ENCODE measurements around the gene GPC5.

GPC5 gene

GRCh38 chr13:91714855-91715254 lies 316.4 kb downstream of the GPC5 start:
- H3K27me3 ChIP-seq (ENCODE audit: control insufficient read depth, insufficient read depth, low read length), result no peaks in the 10 kb centered on the region
- H3K36me3 ChIP-seq (ENCODE audit: control insufficient read depth, insufficient read depth, low read length), result no peaks in the 10 kb centered on the region
- H3K9me3 ChIP-seq (ENCODE audit: control insufficient read depth, insufficient read depth, low read depth, low read length), result no peaks in the 10 kb centered on the region
- no peak overlapping the region for H3K4me3 ChIP-seq (ENCODE audit: low read depth, low read length)
- peaks cover 8% of the 10 kb centered on the region for H3K4me1 ChIP-seq (ENCODE audit: control insufficient read depth, insufficient read depth, low read length)
- no peak overlapping the region for H3K27ac ChIP-seq (ENCODE audit: low read depth, low read length)
- no peak overlapping the region for H3K9ac ChIP-seq (ENCODE audit: low read length)

- Histone ChIP-seq H3K27ac (ENCODE audit: low read depth, low read length) (no peak overlapping the region), H3K9me3 (ENCODE audit: control insufficient read depth, insufficient read depth, low read depth, low read length) (no peaks in the 10 kb centered on the region), H3K4me3 (ENCODE audit: low read depth, low read length) (no peak overlapping the region), H3K4me1 (ENCODE audit: control insufficient read depth, insufficient read depth, low read length) (peaks cover 8% of the 10 kb centered on the region), H3K27me3 (ENCODE audit: control insufficient read depth, insufficient read depth, low read length) (no peaks in the 10 kb centered on the region), H3K36me3 (ENCODE audit: control insufficient read depth, insufficient read depth, low read length) (no peaks in the 10 kb centered on the region), H3K9ac (ENCODE audit: low read length) (no peak overlapping the region)
Measured at GRCh38 chr13:91716436-91717065, 318.1 kb downstream of the GPC5 start.

- Histone ChIP-seq H3K27ac (ENCODE audit: low read depth, low read length) (no peak overlapping the region), H3K4me3 (ENCODE audit: low read depth, low read length) (no peak overlapping the region), H3K36me3 (ENCODE audit: control insufficient read depth, insufficient read depth, low read length) (no peaks in the 10 kb centered on the region), H3K9me3 (ENCODE audit: control insufficient read depth, insufficient read depth, low read depth, low read length) (no peaks in the 10 kb centered on the region), H3K27me3 (ENCODE audit: control insufficient read depth, insufficient read depth, low read length) (no peaks in the 10 kb centered on the region), H3K9ac (ENCODE audit: low read length) (no peak overlapping the region), H3K4me1 (ENCODE audit: control insufficient read depth, insufficient read depth, low read length) (peaks cover 8% of the 10 kb centered on the region)
Measured at GRCh38 chr13:91719033-91719432, 320.6 kb downstream of the GPC5 start.

GRCh38 chr13:91721413-91721812 lies 323.0 kb downstream of the GPC5 start:
- Histone ChIP-seq H3K27me3 (ENCODE audit: control insufficient read depth, insufficient read depth, low read length) (no peaks in the 10 kb centered on the region), H3K27ac (ENCODE audit: low read depth, low read length) (no peak overlapping the region), H3K9me3 (ENCODE audit: control insufficient read depth, insufficient read depth, low read depth, low read length) (no peaks in the 10 kb centered on the region), H3K36me3 (ENCODE audit: control insufficient read depth, insufficient read depth, low read length) (no peaks in the 10 kb centered on the region), H3K9ac (ENCODE audit: low read length) (no peak overlapping the region), H3K4me1 (ENCODE audit: control insufficient read depth, insufficient read depth, low read length) (peaks cover 8% of the 10 kb centered on the region), H3K4me3 (ENCODE audit: low read depth, low read length) (no peak overlapping the region)

GRCh38 chr13:91722267-91722884 lies 324.0 kb downstream of the GPC5 start:
- peaks cover 8% of the 10 kb centered on the region for H3K4me1 ChIP-seq (ENCODE audit: control insufficient read depth, insufficient read depth, low read length)
- no peak overlapping the region for H3K27ac ChIP-seq (ENCODE audit: low read depth, low read length)
- H3K4me3 ChIP-seq (ENCODE audit: low read depth, low read length), result no peak overlapping the region
- no peaks in the 10 kb centered on the region for H3K9me3 ChIP-seq (ENCODE audit: control insufficient read depth, insufficient read depth, low read depth, low read length)
- no peak overlapping the region for H3K9ac ChIP-seq (ENCODE audit: low read length)
- no peaks in the 10 kb centered on the region for H3K27me3 ChIP-seq (ENCODE audit: control insufficient read depth, insufficient read depth, low read length)
- H3K36me3 ChIP-seq (ENCODE audit: control insufficient read depth, insufficient read depth, low read length), result no peaks in the 10 kb centered on the region

- H3K4me1 ChIP-seq (ENCODE audit: control insufficient read depth, insufficient read depth, low read length), result no peaks in the 10 kb centered on the region
- no peak overlapping the region for H3K9ac ChIP-seq (ENCODE audit: low read length)
- H3K27me3 ChIP-seq (ENCODE audit: control insufficient read depth, insufficient read depth, low read length), result no peaks in the 10 kb centered on the region
- H3K9me3 ChIP-seq (ENCODE audit: control insufficient read depth, insufficient read depth, low read depth, low read length), result no peaks in the 10 kb centered on the region
- H3K36me3 ChIP-seq (ENCODE audit: control insufficient read depth, insufficient read depth, low read length), result no peaks in the 10 kb centered on the region
- no peak overlapping the region for H3K27ac ChIP-seq (ENCODE audit: low read depth, low read length)
- H3K4me3 ChIP-seq (ENCODE audit: low read depth, low read length), result no peak overlapping the region
Measured at GRCh38 chr13:91724591-91724990, 326.2 kb downstream of the GPC5 start.

GRCh38 chr13:91725646-91726045 lies 327.2 kb downstream of the GPC5 start:
- no peaks in the 10 kb centered on the region for H3K36me3 ChIP-seq (ENCODE audit: control insufficient read depth, insufficient read depth, low read length)
- H3K9me3 ChIP-seq (ENCODE audit: control insufficient read depth, insufficient read depth, low read depth, low read length), result no peaks in the 10 kb centered on the region
- no peak overlapping the region for H3K4me3 ChIP-seq (ENCODE audit: low read depth, low read length)
- no peak overlapping the region for H3K27ac ChIP-seq (ENCODE audit: low read depth, low read length)
- H3K4me1 ChIP-seq (ENCODE audit: control insufficient read depth, insufficient read depth, low read length), result no peaks in the 10 kb centered on the region
- no peak overlapping the region for H3K9ac ChIP-seq (ENCODE audit: low read length)
- no peaks in the 10 kb centered on the region for H3K27me3 ChIP-seq (ENCODE audit: control insufficient read depth, insufficient read depth, low read length)

- Histone ChIP-seq H3K27ac (ENCODE audit: low read depth, low read length) (no peak overlapping the region), H3K9me3 (ENCODE audit: control insufficient read depth, insufficient read depth, low read depth, low read length) (no peaks in the 10 kb centered on the region), H3K4me3 (ENCODE audit: low read depth, low read length) (no peak overlapping the region), H3K9ac (ENCODE audit: low read length) (no peak overlapping the region), H3K27me3 (ENCODE audit: control insufficient read depth, insufficient read depth, low read length) (no peaks in the 10 kb centered on the region), H3K4me1 (ENCODE audit: control insufficient read depth, insufficient read depth, low read length) (no peaks in the 10 kb centered on the region), H3K36me3 (ENCODE audit: control insufficient read depth, insufficient read depth, low read length) (no peaks in the 10 kb centered on the region)
Measured at GRCh38 chr13:91726671-91727070, 328.2 kb downstream of the GPC5 start.

GRCh38 chr13:91729859-91730258 lies 331.4 kb downstream of the GPC5 start:
- Histone ChIP-seq H3K27me3 (ENCODE audit: control insufficient read depth, insufficient read depth, low read length) (no peaks in the 10 kb centered on the region), H3K4me1 (ENCODE audit: control insufficient read depth, insufficient read depth, low read length) (no peaks in the 10 kb centered on the region), H3K9ac (ENCODE audit: low read length) (no peak overlapping the region), H3K36me3 (ENCODE audit: control insufficient read depth, insufficient read depth, low read length) (no peaks in the 10 kb centered on the region), H3K9me3 (ENCODE audit: control insufficient read depth, insufficient read depth, low read depth, low read length) (no peaks in the 10 kb centered on the region), H3K27ac (ENCODE audit: low read depth, low read length) (no peak overlapping the region), H3K4me3 (ENCODE audit: low read depth, low read length) (no peak overlapping the region)

- Histone ChIP-seq H3K9me3 (ENCODE audit: control insufficient read depth, insufficient read depth, low read depth, low read length) (no peaks in the 10 kb centered on the region), H3K4me3 (ENCODE audit: low read depth, low read length) (no peak overlapping the region), H3K4me1 (ENCODE audit: control insufficient read depth, insufficient read depth, low read length) (no peaks in the 10 kb centered on the region), H3K9ac (ENCODE audit: low read length) (no peak overlapping the region), H3K27ac (ENCODE audit: low read depth, low read length) (no peak overlapping the region), H3K27me3 (ENCODE audit: control insufficient read depth, insufficient read depth, low read length) (no peaks in the 10 kb centered on the region), H3K36me3 (ENCODE audit: control insufficient read depth, insufficient read depth, low read length) (no peaks in the 10 kb centered on the region)
Measured at GRCh38 chr13:91739751-91740150, 341.3 kb downstream of the GPC5 start.

GRCh38 chr13:91740756-91741155 lies 342.3 kb downstream of the GPC5 start:
- no peak overlapping the region for H3K4me3 ChIP-seq (ENCODE audit: low read depth, low read length)
- H3K4me1 ChIP-seq (ENCODE audit: control insufficient read depth, insufficient read depth, low read length), result no peaks in the 10 kb centered on the region
- no peak overlapping the region for H3K27ac ChIP-seq (ENCODE audit: low read depth, low read length)
- H3K9ac ChIP-seq (ENCODE audit: low read length), result no peak overlapping the region
- no peaks in the 10 kb centered on the region for H3K36me3 ChIP-seq (ENCODE audit: control insufficient read depth, insufficient read depth, low read length)
- no peaks in the 10 kb centered on the region for H3K9me3 ChIP-seq (ENCODE audit: control insufficient read depth, insufficient read depth, low read depth, low read length)
- no peaks in the 10 kb centered on the region for H3K27me3 ChIP-seq (ENCODE audit: control insufficient read depth, insufficient read depth, low read length)

All from HUES6 (cell line).